NT2/D1 (cell line): ENCODE measurements around the gene USP40.

Experiments
- SUZ12 ChIP-seq: IDR thresholded peaks from 2 replicates; pipeline ENCODE4 v1.6.1; 2011; ENCODE audit not compliant: insufficient read length, insufficient read depth; ENCODE audit errors: extremely low read depth
- YY1 ChIP-seq: IDR thresholded peaks from 2 replicates; pipeline ENCODE4 v1.6.1; 2011; ENCODE audit not compliant: insufficient read length, insufficient read depth
- ZNF274 ChIP-seq: IDR thresholded peaks from 2 replicates; pipeline ENCODE4 v1.6.1; 2011; ENCODE audit warnings: mild to moderate bottlenecking, low read depth, low read length

DNA sequence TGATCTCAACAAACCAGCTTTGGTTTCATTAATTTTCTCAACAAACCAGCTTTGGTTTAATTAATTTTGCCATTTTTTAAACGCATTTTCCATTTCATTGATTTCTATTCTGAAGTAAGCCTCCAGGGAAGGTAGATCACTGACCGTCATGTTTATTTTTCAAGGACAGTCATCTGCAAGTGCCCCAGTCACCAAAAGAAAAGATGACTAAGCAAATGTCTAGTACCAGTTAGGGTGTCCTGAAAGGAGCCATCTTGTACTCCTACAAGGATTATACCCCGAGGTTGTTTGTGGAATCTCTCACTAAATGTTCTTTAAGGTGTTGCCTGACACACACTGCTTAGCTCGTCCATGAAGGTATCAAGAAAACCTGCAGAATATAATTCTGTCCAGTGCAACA, 44.7 kb upstream of the USP40 start:
- no peak for TF ChIP-seq ZNF274
- TF ChIP-seq YY1: no peak
- TF ChIP-seq SUZ12: no peak
